Calu3 (cell line): ENCODE measurements around the gene CMIP. TPM values are rescaled to one million over a fixed set of nuclear protein-coding genes. Genes with fewer than 3 reads are reported as not detected.

Experiments used
- BruUV-seq: library from RNA; stranded (reverse); fragments of 400-500 nt; replicated peaks from 2 replicates; lab custom pipeline; 2021; lab: Mats Ljungman, UMichigan
- CTCF ChIA-PET: fragments of 300-600 bp; sonication (Branson Sonifier 250); formaldehyde crosslinking; loops from one replicate; lab custom pipeline; 2022; ENCODE audit warnings: antibody characterized with exemption; lab: Charles Lee
- DNase-seq: peaks from one replicate; pipeline ENCODE4 v3.0.0; 2022
- H3K27ac Mint-ChIP-seq: one replicate; pipeline ENCODE4 v1.8.0; 2022; ENCODE audit warnings: mixed read lengths; ENCODE audit not compliant: unreplicated experiment
- H3K27me3 Mint-ChIP-seq: one replicate; pipeline ENCODE4 v1.8.0; 2022; ENCODE audit warnings: mixed read lengths; ENCODE audit not compliant: unreplicated experiment
- H3K36me3 Mint-ChIP-seq: one replicate; pipeline ENCODE4 v1.8.0; 2022; ENCODE audit warnings: mild to moderate bottlenecking, moderate library complexity, mixed read lengths; ENCODE audit not compliant: insufficient read depth, unreplicated experiment
- H3K4me1 Mint-ChIP-seq: one replicate; pipeline ENCODE4 v1.8.0; 2022; ENCODE audit warnings: mild to moderate bottlenecking, low read depth, mixed read lengths; ENCODE audit not compliant: unreplicated experiment
- H3K4me3 Mint-ChIP-seq: one replicate; pipeline ENCODE4 v1.8.0; 2022; ENCODE audit warnings: mild to moderate bottlenecking, low read depth, moderate library complexity, mixed read lengths; ENCODE audit not compliant: unreplicated experiment
- H3K9me3 Mint-ChIP-seq: one replicate; pipeline ENCODE4 v1.8.0; 2022; ENCODE audit warnings: low read depth, mixed read lengths; ENCODE audit not compliant: unreplicated experiment
- intact Hi-C: fragments of 100-400 bp; cut with micrococcal nuclease; formaldehyde crosslinking; loops from one replicate; pipeline ENCODE4 v1.10.0; 2022; ENCODE audit not compliant: unreplicated experiment
- total RNA-seq: library from RNA; stranded (reverse); gene quantifications from 2 replicates; pipeline ENCODE4 v1.2.3, GENCODE V29; 2022
- TF ChIP-seq, protein P1 (sequence below): fragments of 200-600 bp; IDR thresholded peaks from one replicate; pipeline ENCODE4 v1.8.0; 2022; ENCODE audit warnings: antibody characterized with exemption; ENCODE audit not compliant: unreplicated experiment

The CMIP gene
- total RNA-seq, 1 experiment from 2014 or later = 82.7 TPM

DNA sequence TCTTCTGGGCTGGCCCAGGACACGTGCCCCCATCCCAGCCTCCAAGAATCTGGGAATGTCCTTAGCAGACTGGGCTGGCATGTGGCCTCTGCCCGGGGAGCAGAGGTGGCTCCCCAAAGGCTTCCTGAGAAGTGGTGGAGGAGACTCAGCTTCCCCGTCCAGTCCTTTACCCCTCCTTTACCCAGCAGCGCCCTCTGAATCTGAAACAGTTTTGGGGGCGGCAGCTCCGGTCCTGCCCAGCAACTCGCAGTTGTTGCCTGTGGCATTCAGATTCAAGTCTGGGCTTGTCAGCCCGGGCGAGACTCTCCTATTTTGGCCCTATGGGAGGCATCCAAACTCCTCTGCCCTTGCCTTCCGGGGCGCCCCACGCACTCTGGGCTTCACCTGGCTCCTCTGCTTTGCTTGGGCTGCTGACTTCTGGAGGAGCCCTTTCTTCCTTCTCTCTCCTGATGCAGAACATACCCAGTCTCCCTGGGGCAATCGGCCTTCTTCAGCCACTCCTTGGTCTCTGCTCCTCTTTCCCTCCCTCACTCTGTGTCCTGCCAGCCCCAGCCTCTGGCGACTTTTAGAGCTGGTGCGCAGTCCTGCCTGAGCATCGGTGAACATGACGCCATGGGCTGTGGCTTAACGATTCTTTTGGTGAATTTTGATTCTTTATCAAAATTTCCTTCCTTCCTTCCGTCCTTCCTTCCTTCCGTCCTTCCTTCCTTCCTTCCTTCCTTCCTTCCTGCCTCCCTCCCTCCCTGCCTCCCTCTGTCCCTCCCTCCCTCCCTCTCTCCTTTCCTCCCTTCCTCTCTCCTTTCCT, 55.2 kb downstream of the CMIP start:
- CTCF ChIA-PET = no interaction called here
- intact Hi-C loops = no loop called here

DNA sequence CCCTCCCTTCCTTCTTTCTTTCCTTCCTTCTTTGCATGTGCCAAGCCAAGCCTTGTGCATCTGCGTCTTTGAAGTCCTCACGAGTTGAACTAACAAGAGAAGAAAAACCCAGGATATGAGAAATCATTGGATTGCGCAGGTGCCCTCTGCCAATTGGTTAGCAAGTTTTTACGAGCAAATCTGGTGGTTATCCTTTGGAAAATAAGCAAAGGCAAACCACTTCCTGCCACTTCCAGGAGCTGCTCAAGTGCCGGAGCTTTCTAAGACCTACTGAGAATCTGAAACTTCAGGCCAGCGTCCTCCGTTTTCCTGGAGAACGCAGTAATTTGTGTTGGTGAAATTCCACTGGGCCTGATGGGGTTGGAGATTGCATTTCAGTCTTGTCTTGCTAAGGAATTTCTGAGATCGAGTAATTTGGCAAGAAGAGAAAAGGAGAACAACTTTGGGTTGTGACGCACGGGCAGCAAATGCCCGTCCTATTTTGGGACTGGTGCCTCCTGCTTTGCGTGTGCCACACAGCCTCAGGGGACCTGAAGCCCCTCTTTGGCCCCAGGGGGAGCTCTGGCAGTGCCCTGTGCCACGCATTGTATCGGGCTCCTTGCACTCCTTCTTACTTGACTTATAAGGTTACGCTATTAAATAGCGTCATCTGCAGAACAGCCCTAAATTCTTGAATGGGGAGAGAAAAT, 56.4 kb downstream of the CMIP start:
- Mint-ChIP-seq H3K27me3 (no peaks in the 10 kb centered on the region), H3K4me1 (peaks cover 34% of the 10 kb centered on the region), H3K4me3 (no peak overlapping the region), H3K36me3 (peaks cover 13% of the 10 kb centered on the region), H3K27ac (no peak overlapping the region), H3K9me3 (no peaks in the 10 kb centered on the region)
- BruUV-seq = no TSS peak
- TF ChIP-seq, protein P1, sequence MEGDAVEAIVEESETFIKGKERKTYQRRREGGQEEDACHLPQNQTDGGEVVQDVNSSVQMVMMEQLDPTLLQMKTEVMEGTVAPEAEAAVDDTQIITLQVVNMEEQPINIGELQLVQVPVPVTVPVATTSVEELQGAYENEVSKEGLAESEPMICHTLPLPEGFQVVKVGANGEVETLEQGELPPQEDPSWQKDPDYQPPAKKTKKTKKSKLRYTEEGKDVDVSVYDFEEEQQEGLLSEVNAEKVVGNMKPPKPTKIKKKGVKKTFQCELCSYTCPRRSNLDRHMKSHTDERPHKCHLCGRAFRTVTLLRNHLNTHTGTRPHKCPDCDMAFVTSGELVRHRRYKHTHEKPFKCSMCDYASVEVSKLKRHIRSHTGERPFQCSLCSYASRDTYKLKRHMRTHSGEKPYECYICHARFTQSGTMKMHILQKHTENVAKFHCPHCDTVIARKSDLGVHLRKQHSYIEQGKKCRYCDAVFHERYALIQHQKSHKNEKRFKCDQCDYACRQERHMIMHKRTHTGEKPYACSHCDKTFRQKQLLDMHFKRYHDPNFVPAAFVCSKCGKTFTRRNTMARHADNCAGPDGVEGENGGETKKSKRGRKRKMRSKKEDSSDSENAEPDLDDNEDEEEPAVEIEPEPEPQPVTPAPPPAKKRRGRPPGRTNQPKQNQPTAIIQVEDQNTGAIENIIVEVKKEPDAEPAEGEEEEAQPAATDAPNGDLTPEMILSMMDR = no peak
- DNase-seq = no peak
- intact Hi-C loops = no loop called here
- CTCF ChIA-PET = no interaction called here

More for the DNA sequence above, 55.2 kb downstream of the CMIP start:
- H3K9me3 Mint-ChIP-seq = no peaks in the 10 kb centered on the region
- H3K27ac Mint-ChIP-seq = no peak overlapping the region
- no peak overlapping the region for H3K4me3 Mint-ChIP-seq
- H3K27me3 Mint-ChIP-seq = no peaks in the 10 kb centered on the region
- DNase-seq = no peak
- H3K36me3 Mint-ChIP-seq = peaks cover 13% of the 10 kb centered on the region
- no TSS peak for BruUV-seq
- H3K4me1 Mint-ChIP-seq = peaks cover 27% of the 10 kb centered on the region
- TF ChIP-seq, protein P1 = no peak

GRCh38 chr16:81502396-81503070, 57.9 kb downstream of the CMIP start:
- CTCF ChIA-PET = interaction anchor here (0.9 kb wide), 1 partner anchor 10 kb away, joined by 3 read pairs; no protein-coding TSS in a partner anchor
- Mint-ChIP-seq H3K9me3 (no peaks in the 10 kb centered on the region), H3K4me3 (no peak overlapping the region), H3K36me3 (peaks cover 13% of the 10 kb centered on the region), H3K27ac (no peak overlapping the region), H3K4me1 (peaks cover 42% of the 10 kb centered on the region), H3K27me3 (no peaks in the 10 kb centered on the region)
- intact Hi-C loops = no loop called here
- TF ChIP-seq, protein P1 = no peak
- BruUV-seq = no TSS peak
- DNase-seq = no peak

DNA sequence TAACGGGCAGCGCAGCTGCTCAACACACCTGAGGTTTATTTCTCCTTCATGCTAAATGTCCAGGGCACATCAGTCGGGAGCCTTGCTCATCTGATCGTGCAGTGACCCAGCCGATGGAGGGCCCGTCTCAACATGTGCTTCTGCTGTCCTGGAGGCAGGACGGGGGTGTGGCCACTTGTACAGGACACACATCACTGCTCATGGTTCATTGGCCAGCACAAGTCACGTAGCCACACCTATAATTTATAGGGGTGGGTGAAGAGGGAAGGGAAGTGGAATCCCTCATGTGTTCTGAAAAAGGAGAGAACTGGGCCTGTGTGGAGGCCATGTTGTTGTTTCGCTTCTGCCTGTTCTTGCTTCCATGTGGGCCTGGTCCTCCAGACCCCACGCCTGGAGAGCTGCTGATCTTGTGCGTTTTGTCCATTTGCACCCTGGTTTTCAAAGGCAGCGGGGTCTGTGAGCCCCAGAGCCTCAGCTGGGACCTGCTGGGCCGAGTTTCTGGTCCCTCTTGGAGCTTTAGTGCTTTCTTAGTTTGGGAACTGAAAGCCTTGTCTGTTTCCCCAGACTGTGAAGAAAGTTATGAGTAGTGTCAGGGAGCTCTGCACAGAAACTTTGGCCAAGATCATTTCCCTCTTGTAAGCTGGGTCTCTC, 60.5 kb downstream of the CMIP start:
- intact Hi-C loops = no loop called here
- Mint-ChIP-seq H3K4me3 (no peak overlapping the region), H3K4me1 (peaks cover 39% of the 10 kb centered on the region), H3K9me3 (no peaks in the 10 kb centered on the region), H3K36me3 (peaks cover 4% of the 10 kb centered on the region), H3K27ac (no peak overlapping the region), H3K27me3 (no peaks in the 10 kb centered on the region)
- CTCF ChIA-PET = no interaction called here
- BruUV-seq = no TSS peak
- DNase-seq = no peak
- TF ChIP-seq, protein P1 = no peak
